K562 (cell line): ENCODE measurements around the gene BCAN. TPM values are rescaled to one million over a fixed set of nuclear protein-coding genes. Genes with fewer than 3 reads are reported as not detected.

Experiments used
- FOS ChIP-seq: IDR thresholded peaks from 3 replicates; pipeline ENCODE4 v1.6.1; 2011; ENCODE audit not compliant: insufficient read length; ENCODE audit errors: extremely low read depth
- FOSL1 ChIP-seq: fragments of 200-800 bp; sonication (Bioruptor generic); conservative IDR thresholded peaks from 2 replicates; pipeline ENCODE4 v1.6.1; 2016; ENCODE audit warnings: missing genetic modification characterization, missing compliant biosample characterization
- HIVEP1 ChIP-seq: fragments of 250-450 bp; sonication (Bioruptor Pico); IDR thresholded peaks from 2 replicates; pipeline ENCODE4 v1.4.0; 2020; ENCODE audit warnings: mild to moderate bottlenecking
- HNRNPH1 ChIP-seq: fragments of 200-400 bp; formaldehyde crosslinking; optimal IDR thresholded peaks from 2 replicates; pipeline ENCODE3; 2017; ENCODE audit warnings: low read depth, mild to moderate bottlenecking, low read length, moderate library complexity
- LCOR ChIP-seq: sonication (generic); formaldehyde crosslinking; IDR thresholded peaks from 2 replicates; pipeline ENCODE4 v1.8.0; 2022; ENCODE audit warnings: mild to moderate bottlenecking, missing genetic modification reagents
- MTA3 ChIP-seq: fragments of 450-650 bp; formaldehyde crosslinking; IDR thresholded peaks from 2 replicates; pipeline ENCODE4 v1.6.1; 2017; ENCODE audit warnings: mild to moderate bottlenecking, borderline replicate concordance
- PHB ChIP-seq: fragments of 250-450 bp; sonication (Bioruptor Pico); IDR thresholded peaks from 2 replicates; pipeline ENCODE4 v1.5.0; 2021
- RCOR1 ChIP-seq, 2 experiments: IDR thresholded peaks; 2 replicates each; pipeline ENCODE4 v1.6.1; 2012; ENCODE audit warnings: low read depth in 2 of 2, low read length in 2 of 2, borderline replicate concordance in 1 of 2, improper control_type of control experiment in 1 of 2
- U2AF2 ChIP-seq: fragments of 200-400 bp; formaldehyde crosslinking; optimal IDR thresholded peaks from 2 replicates; pipeline ENCODE3; 2017; ENCODE audit warnings: low read depth, mild to moderate bottlenecking, low read length
- ZNF134 ChIP-seq: fragments of 250-450 bp; sonication (Bioruptor Pico); conservative IDR thresholded peaks from 2 replicates; pipeline ENCODE4 v1.4.0; 2020
- ZNF384 ChIP-seq: IDR thresholded peaks from 2 replicates; pipeline ENCODE4 v1.6.1; 2012; ENCODE audit warnings: low read depth, low read length, improper control_type of control experiment
- ZNF76 ChIP-seq: fragments of 250-450 bp; sonication (Bioruptor Pico); IDR thresholded peaks from 2 replicates; pipeline ENCODE4 v1.4.0; 2020; ENCODE audit warnings: mild to moderate bottlenecking, moderate library complexity, borderline replicate concordance
- polyA plus RNA-seq, 8 experiments: library from polyadenylated mRNA; depleted of rRNA in 4 of 8; stranded (reverse) in 5 of 8; unstranded in 3 of 8; fragments of >200 nt; fragmentation: Nextera tagmentation in 2 of 8; fragmentation: Illumina TruSeq in 1 of 8; extraction: Ambion mirVana in 2 of 8; extraction: Trizol in 1 of 8; gene quantifications; 2 replicates each; pipeline versions ENCODE4 v1.2.1 to v1.2.3, GENCODE V29; 2011 to 2014; ENCODE audit warnings: inconsistent platforms in 1 of 8, missing spikeins in 1 of 8
- total RNA-seq, 7 experiments: library from RNA; depleted of rRNA in 6 of 7; stranded (reverse); fragments of >200 nt in 6 of 7; fragmentation: Illumina TruSeq in 2 of 7; extraction: Trizol in 2 of 7; gene quantifications; 2 replicates each; pipeline versions ENCODE4 v1.2.1 to v1.2.3, GENCODE V29; 2011 to 2021; ENCODE audit warnings: low replicate concordance in 1 of 7
- TF ChIP-seq, protein P1 (sequence below), 2 experiments: fragments of 450-650 bp; IDR thresholded peaks; 2 replicates each; pipeline ENCODE4 v1.6.1; 2016; ENCODE audit warnings: mild to moderate bottlenecking in 2 of 2, borderline replicate concordance in 1 of 2, low read depth in 1 of 2, moderate library complexity in 1 of 2
- TF ChIP-seq, protein P2 (sequence below): fragments of 450-650 bp; IDR thresholded peaks from 2 replicates; pipeline ENCODE4 v1.6.1; 2016; ENCODE audit warnings: mild to moderate bottlenecking
- TF ChIP-seq, protein P3 (sequence below), 3 experiments: fragments of 200-800 bp in 1 of 3; sonication (Bioruptor generic) in 1 of 3; sonication (generic) in 1 of 3; formaldehyde crosslinking in 1 of 3; IDR thresholded peaks; 2 replicates each; pipeline versions ENCODE4 v1.6.1 to v1.8.0; 2016 to 2022; ENCODE audit warnings: mild to moderate bottlenecking in 2 of 3, missing compliant biosample characterization in 2 of 3, missing genetic modification characterization in 2 of 3, missing genetic modification reagents in 1 of 3

The BCAN gene
- total and polyA plus RNA-seq, 9 of the 15 experiments (the other 6 are each of a cell fraction or from before 2014, with no cell fraction given) = 0.04 to 0.33 (median 0.14) TPM; not detected in 5

DNA sequence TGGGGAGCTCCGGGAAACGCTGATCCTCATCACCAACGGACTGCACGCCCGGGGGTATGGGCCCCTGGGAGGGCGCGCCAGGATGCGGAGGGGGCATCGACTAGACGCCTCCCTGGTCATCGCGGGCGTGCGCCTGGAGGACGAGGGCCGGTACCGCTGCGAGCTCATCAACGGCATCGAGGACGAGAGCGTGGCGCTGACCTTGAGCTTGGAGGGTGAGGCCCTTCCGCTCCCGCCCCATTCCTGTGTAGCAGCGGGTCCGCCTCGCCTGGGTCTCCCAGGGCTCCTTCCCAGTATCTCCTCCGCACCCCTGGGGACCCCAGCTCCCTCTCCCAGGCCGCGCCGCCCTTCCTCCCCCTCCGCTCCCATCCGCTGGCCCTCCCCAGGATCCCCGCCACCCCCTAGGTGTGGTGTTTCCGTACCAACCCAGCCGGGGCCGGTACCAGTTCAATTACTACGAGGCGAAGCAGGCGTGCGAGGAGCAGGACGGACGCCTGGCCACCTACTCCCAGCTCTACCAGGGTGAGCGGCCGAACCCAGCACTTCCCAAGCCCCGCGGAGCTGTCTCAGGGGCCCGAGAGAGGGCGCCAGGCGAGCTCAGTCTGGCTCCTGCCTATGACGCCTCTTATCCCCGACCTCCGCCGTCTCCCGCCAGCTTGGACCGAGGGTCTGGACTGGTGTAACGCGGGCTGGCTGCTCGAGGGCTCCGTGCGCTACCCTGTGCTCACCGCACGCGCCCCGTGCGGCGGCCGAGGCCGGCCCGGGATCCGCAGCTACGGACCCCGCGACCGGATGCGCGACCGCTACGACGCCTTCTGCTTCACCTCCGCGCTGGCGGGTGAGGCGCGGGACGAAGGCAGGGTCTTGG is 17.7 kb upstream of the BCAN start (continued):
- TF ChIP-seq, protein P1, sequence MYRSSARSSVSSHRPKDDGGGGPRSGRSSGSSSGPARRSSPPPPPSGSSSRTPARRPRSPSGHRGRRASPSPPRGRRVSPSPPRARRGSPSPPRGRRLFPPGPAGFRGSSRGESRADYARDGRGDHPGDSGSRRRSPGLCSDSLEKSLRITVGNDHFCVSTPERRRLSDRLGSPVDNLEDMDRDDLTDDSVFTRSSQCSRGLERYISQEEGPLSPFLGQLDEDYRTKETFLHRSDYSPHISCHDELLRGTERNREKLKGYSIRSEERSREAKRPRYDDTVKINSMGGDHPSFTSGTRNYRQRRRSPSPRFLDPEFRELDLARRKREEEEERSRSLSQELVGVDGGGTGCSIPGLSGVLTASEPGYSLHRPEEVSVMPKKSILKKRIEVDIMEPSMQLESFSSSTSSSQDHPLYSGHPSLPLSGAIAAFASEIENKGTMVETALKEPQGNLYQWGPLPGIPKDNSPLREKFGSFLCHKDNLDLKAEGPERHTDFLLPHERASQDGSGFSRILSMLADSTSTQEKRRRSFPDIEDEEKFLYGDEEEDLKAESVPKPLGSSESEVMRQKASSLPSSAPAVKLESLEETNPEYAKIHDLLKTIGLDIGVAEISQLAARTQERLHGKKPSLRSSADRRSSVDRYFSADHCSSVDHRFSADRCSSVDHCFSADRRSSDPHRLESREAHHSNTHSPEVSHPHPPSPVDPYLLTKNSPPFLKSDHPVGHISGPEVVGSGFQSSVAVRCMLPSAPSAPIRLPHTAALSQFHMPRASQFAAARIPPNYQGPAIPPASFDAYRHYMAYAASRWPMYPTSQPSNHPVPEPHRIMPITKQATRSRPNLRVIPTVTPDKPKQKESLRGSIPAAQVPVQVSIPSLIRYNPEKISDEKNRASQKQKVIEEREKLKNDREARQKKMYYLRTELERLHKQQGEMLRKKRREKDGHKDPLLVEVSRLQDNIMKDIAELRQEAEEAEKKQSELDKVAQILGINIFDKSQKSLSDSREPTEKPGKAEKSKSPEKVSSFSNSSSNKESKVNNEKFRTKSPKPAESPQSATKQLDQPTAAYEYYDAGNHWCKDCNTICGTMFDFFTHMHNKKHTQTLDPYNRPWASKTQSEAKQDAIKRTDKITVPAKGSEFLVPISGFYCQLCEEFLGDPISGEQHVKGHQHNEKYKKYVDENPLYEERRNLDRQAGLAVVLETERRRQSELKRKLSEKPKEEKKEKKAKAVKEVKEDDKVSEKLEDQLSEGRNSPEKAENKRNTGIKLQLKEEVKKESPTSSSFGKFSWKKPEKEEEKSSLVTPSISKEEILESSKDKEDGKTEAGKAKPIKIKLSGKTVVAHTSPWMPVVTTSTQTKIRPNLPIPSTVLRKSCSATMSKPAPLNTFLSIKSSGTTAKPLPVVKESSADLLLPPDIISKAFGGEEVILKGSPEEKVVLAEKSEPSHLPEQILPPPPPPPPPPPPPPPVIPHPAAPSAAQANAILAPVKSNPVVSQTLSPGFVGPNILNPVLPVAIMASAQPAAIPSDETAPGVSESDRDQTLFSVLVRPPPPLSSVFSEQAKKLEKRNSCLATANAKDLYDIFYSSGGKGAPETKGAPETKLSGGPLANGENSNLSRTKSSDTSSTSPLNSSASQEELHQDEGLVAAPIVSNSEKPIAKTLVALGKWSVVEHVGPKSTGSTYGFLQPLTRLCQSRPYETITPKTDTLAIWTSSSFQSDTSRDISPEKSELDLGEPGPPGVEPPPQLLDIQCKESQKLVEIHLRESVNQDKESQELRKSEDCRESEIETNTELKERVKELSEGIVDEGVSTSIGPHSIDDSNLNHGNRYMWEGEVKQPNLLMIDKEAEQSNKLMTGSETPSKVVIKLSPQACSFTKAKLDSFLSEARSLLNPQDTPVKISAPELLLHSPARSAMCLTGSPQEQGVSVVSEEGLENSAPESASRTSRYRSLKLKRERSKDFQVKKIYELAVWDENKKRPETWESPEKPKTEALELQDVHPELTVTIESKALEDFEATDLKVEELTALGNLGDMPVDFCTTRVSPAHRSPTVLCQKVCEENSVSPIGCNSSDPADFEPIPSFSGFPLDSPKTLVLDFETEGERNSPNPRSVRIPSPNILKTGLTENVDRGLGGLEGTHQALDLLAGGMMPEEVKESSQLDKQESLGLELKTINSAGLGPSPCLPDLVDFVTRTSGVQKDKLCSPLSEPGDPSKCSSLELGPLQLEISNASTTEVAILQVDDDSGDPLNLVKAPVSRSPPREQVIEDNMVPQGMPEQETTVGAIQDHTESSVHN (IDR thresholded peaks at IDR 0.05; ENCODE audit: borderline replicate concordance in 1 of 2, low read depth in 1 of 2) = no peak
- TF ChIP-seq FOS (no peak), ZNF134 (CRISPR knock-in tag) (no peak), FOSL1 (tag) (no peak), RCOR1 (IDR thresholded peaks at IDR 0.05; ENCODE audit: borderline replicate concordance in 1 of 2, low read depth in 2 of 2, low read length in 2 of 2) (peak in 1 of 2 experiments; percentile 65; a peak in 2 of 4 replicates), PHB (CRISPR knock-in tag) (no peak), LCOR (CRISPR knock-in tag) (peak; percentile 57; the same call in 1 of the 2 replicates), U2AF2 (no peak), MTA3 (peak; percentile 64; the same call in 1 of the 2 replicates), ZNF76 (CRISPR knock-in tag) (no peak), HIVEP1 (CRISPR knock-in tag) (no peak), HNRNPH1 (no peak), ZNF384 (no peak)
- TF ChIP-seq, protein P2, sequence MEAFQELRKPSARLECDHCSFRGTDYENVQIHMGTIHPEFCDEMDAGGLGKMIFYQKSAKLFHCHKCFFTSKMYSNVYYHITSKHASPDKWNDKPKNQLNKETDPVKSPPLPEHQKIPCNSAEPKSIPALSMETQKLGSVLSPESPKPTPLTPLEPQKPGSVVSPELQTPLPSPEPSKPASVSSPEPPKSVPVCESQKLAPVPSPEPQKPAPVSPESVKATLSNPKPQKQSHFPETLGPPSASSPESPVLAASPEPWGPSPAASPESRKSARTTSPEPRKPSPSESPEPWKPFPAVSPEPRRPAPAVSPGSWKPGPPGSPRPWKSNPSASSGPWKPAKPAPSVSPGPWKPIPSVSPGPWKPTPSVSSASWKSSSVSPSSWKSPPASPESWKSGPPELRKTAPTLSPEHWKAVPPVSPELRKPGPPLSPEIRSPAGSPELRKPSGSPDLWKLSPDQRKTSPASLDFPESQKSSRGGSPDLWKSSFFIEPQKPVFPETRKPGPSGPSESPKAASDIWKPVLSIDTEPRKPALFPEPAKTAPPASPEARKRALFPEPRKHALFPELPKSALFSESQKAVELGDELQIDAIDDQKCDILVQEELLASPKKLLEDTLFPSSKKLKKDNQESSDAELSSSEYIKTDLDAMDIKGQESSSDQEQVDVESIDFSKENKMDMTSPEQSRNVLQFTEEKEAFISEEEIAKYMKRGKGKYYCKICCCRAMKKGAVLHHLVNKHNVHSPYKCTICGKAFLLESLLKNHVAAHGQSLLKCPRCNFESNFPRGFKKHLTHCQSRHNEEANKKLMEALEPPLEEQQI = no peak
- TF ChIP-seq, protein P3, sequence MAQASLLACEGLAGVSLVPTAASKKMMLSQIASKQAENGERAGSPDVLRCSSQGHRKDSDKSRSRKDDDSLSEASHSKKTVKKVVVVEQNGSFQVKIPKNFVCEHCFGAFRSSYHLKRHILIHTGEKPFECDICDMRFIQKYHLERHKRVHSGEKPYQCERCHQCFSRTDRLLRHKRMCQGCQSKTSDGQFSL (CRISPR knock-in tag; IDR thresholded peaks at IDR 0.05) = no peak; the same call in none of the 2 replicates
- TF ChIP-seq, protein P3 (tag; IDR thresholded peaks at IDR 0.05) = no peak
